H9 (cell line): ENCODE results near the gene SVEP1. TPM values are rescaled to one million over a fixed set of nuclear protein-coding genes. Genes with fewer than 3 reads are reported as not detected.

Experiments used
- DNase-seq: peaks from one replicate; pipeline ENCODE4 v3.0.0-alpha.2; 2017
- H2AFZ ChIP-seq: one replicate; pipeline ENCODE4 v1.6.1; 2013; ENCODE audit warnings: mild to moderate bottlenecking, low read length, control low read depth, moderate library complexity
- H2AK5ac ChIP-seq: 2 replicates; pipeline ENCODE4 v1.6.1; 2013; ENCODE audit warnings: low read length, control low read depth, mixed read lengths; ENCODE audit not compliant: insufficient read length
- H2BK120ac ChIP-seq: one replicate; pipeline ENCODE4 v1.6.1; 2013; ENCODE audit warnings: low read depth, mild to moderate bottlenecking, low read length, control low read depth, inconsistent platforms; ENCODE audit not compliant: poor library complexity, severe bottlenecking
- H2BK12ac ChIP-seq: 2 replicates; pipeline ENCODE4 v1.6.1; 2013; ENCODE audit warnings: low read length, control low read depth, mixed read lengths, low read depth; ENCODE audit not compliant: insufficient read length
- H2BK15ac ChIP-seq: 2 replicates; pipeline ENCODE4 v1.6.1; 2013; ENCODE audit warnings: low read depth, low read length, control low read depth
- H2BK20ac ChIP-seq: one replicate; pipeline ENCODE4 v1.6.1; 2013; ENCODE audit warnings: low read depth, mild to moderate bottlenecking, low read length, control low read depth, inconsistent platforms; ENCODE audit not compliant: poor library complexity, severe bottlenecking
- H2BK5ac ChIP-seq: 2 replicates; pipeline ENCODE4 v1.6.1; 2013; ENCODE audit warnings: low read length, control low read depth, mixed read lengths; ENCODE audit not compliant: insufficient read length
- H3K14ac ChIP-seq: 2 replicates; pipeline ENCODE4 v1.6.1; 2013; ENCODE audit warnings: low read length, control low read depth; ENCODE audit not compliant: insufficient read depth
- H3K18ac ChIP-seq: 2 replicates; pipeline ENCODE4 v1.6.1; 2013; ENCODE audit warnings: low read depth, mild to moderate bottlenecking, mixed read lengths, low read length, control low read depth; ENCODE audit not compliant: insufficient read length
- H3K23ac ChIP-seq: 2 replicates; pipeline ENCODE4 v1.6.1; 2013; ENCODE audit warnings: low read length, control low read depth, mixed read lengths, low read depth; ENCODE audit not compliant: insufficient read length
- H3K23me2 ChIP-seq: 2 replicates; pipeline ENCODE4 v1.6.1; 2013; ENCODE audit warnings: low read depth, mild to moderate bottlenecking, mixed read lengths, low read length, control low read depth; ENCODE audit not compliant: insufficient read length, poor library complexity, severe bottlenecking
- H3K27ac ChIP-seq: 2 replicates; pipeline ENCODE4 v1.5.1; 2013; ENCODE audit warnings: low read length, control low read depth, mixed read lengths, low read depth; ENCODE audit not compliant: insufficient read length
- H3K27me3 ChIP-seq: 2 replicates; pipeline ENCODE4 v1.6.1; 2013; ENCODE audit warnings: low read length, control low read depth, inconsistent platforms; ENCODE audit not compliant: insufficient read depth
- H3K4ac ChIP-seq: 2 replicates; pipeline ENCODE4 v1.6.1; 2013; ENCODE audit warnings: low read depth, mild to moderate bottlenecking, control low read depth, inconsistent platforms, low read length, moderate library complexity
- H3K4me1 ChIP-seq: 2 replicates; pipeline ENCODE4 v1.6.1; 2013; ENCODE audit warnings: low read length, control low read depth, inconsistent platforms; ENCODE audit not compliant: insufficient read depth
- H3K4me2 ChIP-seq: 2 replicates; pipeline ENCODE4 v1.6.1; 2013; ENCODE audit warnings: low read length, control low read depth, mixed read lengths; ENCODE audit not compliant: insufficient read length, insufficient read depth
- H3K56ac ChIP-seq: 2 replicates; pipeline ENCODE4 v1.6.1; 2013; ENCODE audit warnings: low read depth, mild to moderate bottlenecking, mixed read lengths, low read length, control low read depth; ENCODE audit not compliant: insufficient read length
- H3K79me1 ChIP-seq: 2 replicates; pipeline ENCODE4 v1.6.1; 2013; ENCODE audit warnings: low read depth, mild to moderate bottlenecking, moderate library complexity, low read length, control low read depth, inconsistent platforms; ENCODE audit not compliant: insufficient read depth, poor library complexity, severe bottlenecking
- H3K79me2 ChIP-seq: 2 replicates; pipeline ENCODE4 v1.6.1; 2013; ENCODE audit warnings: low read length, control low read depth, inconsistent platforms; ENCODE audit not compliant: insufficient read depth
- H3K9ac ChIP-seq: 2 replicates; pipeline ENCODE4 v1.6.1; 2013; ENCODE audit warnings: low read length, control low read depth, mixed read lengths; ENCODE audit not compliant: insufficient read length; ENCODE audit errors: extremely low read depth
- H3K9me3 ChIP-seq: one replicate; pipeline ENCODE4 v1.6.1; 2013; ENCODE audit warnings: low read depth, low read length, inconsistent platforms; ENCODE audit not compliant: control insufficient read depth
- H3T11ph ChIP-seq: one replicate; pipeline ENCODE4 v1.6.1; 2013; ENCODE audit warnings: mild to moderate bottlenecking, low read length, control low read depth, inconsistent platforms
- H4K20me1 ChIP-seq: one replicate; pipeline ENCODE4 v1.6.1; 2013; ENCODE audit not compliant: control insufficient read depth, insufficient read length, insufficient read depth
- H4K5ac ChIP-seq: 2 replicates; pipeline ENCODE4 v1.6.1; 2013; ENCODE audit warnings: low read depth, mild to moderate bottlenecking, mixed read lengths, low read length, control low read depth; ENCODE audit not compliant: insufficient read length
- H4K8ac ChIP-seq: replicated peaks from 2 replicates; pipeline ENCODE4 v1.6.1; 2013; ENCODE audit warnings: low read length, control low read depth, mixed read lengths, low read depth; ENCODE audit not compliant: insufficient read length
- H4K91ac ChIP-seq: 2 replicates; pipeline ENCODE4 v1.6.1; 2013; ENCODE audit warnings: low read depth, mild to moderate bottlenecking, moderate library complexity, mixed read lengths, low read length, control low read depth; ENCODE audit not compliant: insufficient read length
- H3K27ac Mint-ChIP-seq, 3 experiments: 2 replicates in 2 of 3; 3 replicates in 1 of 3; pipeline ENCODE4 v1.8.0; 2020 to 2021; ENCODE audit warnings: mixed read lengths in 3 of 3, mild to moderate bottlenecking in 1 of 3, moderate library complexity in 1 of 3
- H3K27me3 Mint-ChIP-seq: 2 replicates; pipeline ENCODE4 v1.8.0; 2021; ENCODE audit warnings: low read depth, mild to moderate bottlenecking, moderate library complexity, mixed read lengths
- H3K36me3 Mint-ChIP-seq, 3 experiments: 2 replicates in 2 of 3; 3 replicates in 1 of 3; pipeline ENCODE4 v1.8.0; 2020 to 2021; ENCODE audit warnings: low read depth in 3 of 3, mixed read lengths in 3 of 3; ENCODE audit not compliant: insufficient read depth in 1 of 3
- H3K4me1 Mint-ChIP-seq, 2 experiments: 2 replicates each; pipeline ENCODE4 v1.8.0; 2020; ENCODE audit warnings: mixed read lengths in 2 of 2
- H3K4me3 Mint-ChIP-seq, 2 experiments: 2 replicates in 1 of 2; 3 replicates in 1 of 2; pipeline ENCODE4 v1.8.0; 2020 to 2021; ENCODE audit warnings: mild to moderate bottlenecking in 2 of 2, mixed read lengths in 2 of 2, moderate library complexity in 1 of 2
- H3K9me3 Mint-ChIP-seq, 2 experiments: 2 replicates in 1 of 2; 3 replicates in 1 of 2; pipeline ENCODE4 v1.8.0; 2020; ENCODE audit warnings: mild to moderate bottlenecking in 2 of 2, mixed read lengths in 2 of 2, moderate library complexity in 1 of 2
- total RNA-seq: library from RNA; stranded (reverse); gene quantifications from 2 replicates; pipeline ENCODE4 v1.2.1, GENCODE V29; 2021
- TF ChIP-seq, protein P1 (sequence below): fragments of 200-600 bp; sonication (generic); conservative IDR thresholded peaks from 3 replicates; pipeline ENCODE4 v1.8.0; 2021; ENCODE audit warnings: antibody characterized with exemption, mild to moderate bottlenecking

The SVEP1 gene
- total RNA-seq, 1 experiment from 2014 or later: 0.17 TPM

- H3K23ac ChIP-seq: no peak overlapping the region
- H3K27ac Mint-ChIP-seq: no peak overlapping the region
- H3K79me1 ChIP-seq: no peaks in the 10 kb centered on the region
- no peak overlapping the region for H4K91ac ChIP-seq
- no peaks in the 10 kb centered on the region for H3K79me2 ChIP-seq
- no peak overlapping the region for H2BK15ac ChIP-seq
- TF ChIP-seq, protein P1, sequence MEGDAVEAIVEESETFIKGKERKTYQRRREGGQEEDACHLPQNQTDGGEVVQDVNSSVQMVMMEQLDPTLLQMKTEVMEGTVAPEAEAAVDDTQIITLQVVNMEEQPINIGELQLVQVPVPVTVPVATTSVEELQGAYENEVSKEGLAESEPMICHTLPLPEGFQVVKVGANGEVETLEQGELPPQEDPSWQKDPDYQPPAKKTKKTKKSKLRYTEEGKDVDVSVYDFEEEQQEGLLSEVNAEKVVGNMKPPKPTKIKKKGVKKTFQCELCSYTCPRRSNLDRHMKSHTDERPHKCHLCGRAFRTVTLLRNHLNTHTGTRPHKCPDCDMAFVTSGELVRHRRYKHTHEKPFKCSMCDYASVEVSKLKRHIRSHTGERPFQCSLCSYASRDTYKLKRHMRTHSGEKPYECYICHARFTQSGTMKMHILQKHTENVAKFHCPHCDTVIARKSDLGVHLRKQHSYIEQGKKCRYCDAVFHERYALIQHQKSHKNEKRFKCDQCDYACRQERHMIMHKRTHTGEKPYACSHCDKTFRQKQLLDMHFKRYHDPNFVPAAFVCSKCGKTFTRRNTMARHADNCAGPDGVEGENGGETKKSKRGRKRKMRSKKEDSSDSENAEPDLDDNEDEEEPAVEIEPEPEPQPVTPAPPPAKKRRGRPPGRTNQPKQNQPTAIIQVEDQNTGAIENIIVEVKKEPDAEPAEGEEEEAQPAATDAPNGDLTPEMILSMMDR: no peak
- H2AK5ac ChIP-seq: no peak overlapping the region
- H2BK5ac ChIP-seq: no peak overlapping the region
- no peak overlapping the region for H4K8ac ChIP-seq
- DNase-seq: no peak
- H2BK12ac ChIP-seq: no peak overlapping the region
- H3K27ac ChIP-seq: no peak overlapping the region
- no peak overlapping the region for H2AFZ ChIP-seq
- no peak overlapping the region for H3K4me3 Mint-ChIP-seq
- H3K36me3 Mint-ChIP-seq: no peaks in the 10 kb centered on the region
- H3K27me3 Mint-ChIP-seq: no peaks in the 10 kb centered on the region
- no peak overlapping the region for H3K4me2 ChIP-seq
- no peak overlapping the region for H3K9ac ChIP-seq
- H2BK20ac ChIP-seq: no peak overlapping the region
- no peak overlapping the region for H3K56ac ChIP-seq
- H3K4me1 Mint-ChIP-seq: no peaks in the 10 kb centered on the region
- no peaks in the 10 kb centered on the region for H3K9me3 Mint-ChIP-seq
- no peak overlapping the region for H3K4ac ChIP-seq
- no peak overlapping the region for H3K14ac ChIP-seq
- H3K4me1 ChIP-seq: no peaks in the 10 kb centered on the region
- no peak overlapping the region for H2BK120ac ChIP-seq
- no peaks in the 10 kb centered on the region for H4K20me1 ChIP-seq
- no peaks in the 10 kb centered on the region for H3K9me3 ChIP-seq
- H4K5ac ChIP-seq: no peak overlapping the region
- no peak overlapping the region for H3K18ac ChIP-seq
- H3K27me3 ChIP-seq: no peaks in the 10 kb centered on the region
- H3T11ph ChIP-seq: no peak overlapping the region
- no peaks in the 10 kb centered on the region for H3K23me2 ChIP-seq
Observed at GRCh38 chr9:110455860-110456259, 123.7 kb downstream of the SVEP1 start.
